Measurements from ENCODE around the gene CABP1. TPM values are rescaled to one million over a fixed set of nuclear protein-coding genes. Genes with fewer than 3 reads are reported as not detected.
"Not testable (repeated sequence)": the region's sequence is repeated elsewhere in the genome, so short reads cannot be mapped to it uniquely, and the experiment has no call there.

CABP1 gene
- total RNA-seq, 4 donors from 2014 or later: 0.52 to 1.6 (median 0.62) TPM; not detected in 1

GRCh38 chr12:120614848-120615247, 25.6 kb upstream of the CABP1 start:
- ATAC-seq (no peak), DNase-seq (no peak)
- Histone ChIP-seq H3K4me3 (no peak overlapping the region), H3K36me3 (no peaks in the 10 kb centered on the region), H3K4me1 (no peaks in the 10 kb centered on the region), H3K27ac (no peak overlapping the region), H3K9me3 (no peaks in the 10 kb centered on the region), H3K27me3 (peaks cover 0 to 5% (median 0%) of the 10 kb centered on the region in 3 donors)
- intact Hi-C loops (cut with DNase I; ENCODE audit: low total_unique reads): loop anchor here (5.0 kb wide), 1 partner anchor 1337 kb away; no protein-coding TSS in a partner anchor
- in situ Hi-C loops (cut with MboI; ENCODE audit: low sequenced_read_pairs in 4 of 4): no loop called here
- TF ChIP-seq POLR2A (IDR thresholded peaks at IDR 0.05) (no peak), CTCF (IDR thresholded peaks at IDR 0.05 in 4 of 5, conservative IDR thresholded peaks at IDR 0.05 in 1 of 5) (no peak)

GRCh38 chr12:120617193-120617592, 23.2 kb upstream of the CABP1 start:
- intact Hi-C loops (cut with DNase I; ENCODE audit: low total_unique reads): loop anchor here (5.0 kb wide), 1 partner anchor 1335 kb away; no protein-coding TSS in a partner anchor

GRCh38 chr12:120617767-120618166, 22.7 kb upstream of the CABP1 start:
- peaks cover 0 to 12% (median 0%) of the 10 kb centered on the region in 3 donors for H3K27me3 ChIP-seq
- intact Hi-C loops (cut with DNase I; ENCODE audit: low total_unique reads): loop anchor here (5.0 kb wide), 1 partner anchor 1335 kb away; no protein-coding TSS in a partner anchor
- in situ Hi-C loops (cut with MboI; ENCODE audit: low sequenced_read_pairs in 4 of 4); DNase-seq; ATAC-seq; H3K36me3 ChIP-seq; H3K27ac ChIP-seq; H3K9me3 ChIP-seq; H3K4me3 ChIP-seq; H3K4me1 ChIP-seq: not testable (repeated sequence)

More at GRCh38 chr12:120617193-120617592, 23.2 kb upstream of the CABP1 start:
- H3K4me1 ChIP-seq; H3K27ac ChIP-seq; in situ Hi-C loops (cut with MboI; ENCODE audit: low sequenced_read_pairs in 4 of 4); H3K4me3 ChIP-seq; H3K36me3 ChIP-seq; ATAC-seq; H3K9me3 ChIP-seq; DNase-seq: not testable (repeated sequence)
- H3K27me3 ChIP-seq: peaks cover 0 to 12% (median 0%) of the 10 kb centered on the region in 3 donors

- Histone ChIP-seq H3K27ac (no peak overlapping the region), H3K36me3 (no peaks in the 10 kb centered on the region), H3K9me3 (no peaks in the 10 kb centered on the region), H3K4me3 (no peak overlapping the region), H3K4me1 (no peaks in the 10 kb centered on the region), H3K27me3 (peaks cover 0 to 12% (median 0%) of the 10 kb centered on the region in 3 donors)
- in situ Hi-C loops (cut with MboI; ENCODE audit: low sequenced_read_pairs in 4 of 4): no loop called here
- no peak for TF ChIP-seq POLR2A (IDR thresholded peaks at IDR 0.05)
- no peak for TF ChIP-seq CTCF (IDR thresholded peaks at IDR 0.05 in 4 of 5, conservative IDR thresholded peaks at IDR 0.05 in 1 of 5)
- ATAC-seq: no peak
- intact Hi-C loops (cut with DNase I; ENCODE audit: low total_unique reads): loop anchor here (5.0 kb wide), 1 partner anchor 1333 kb away; no protein-coding TSS in a partner anchor
- no peak for DNase-seq
Observed at GRCh38 chr12:120618954-120619615, 21.3 kb upstream of the CABP1 start.

GRCh38 chr12:120620624-120621023, 19.8 kb upstream of the CABP1 start:
- Histone ChIP-seq H3K4me1 (no peaks in the 10 kb centered on the region), H3K27ac (no peak overlapping the region), H3K9me3 (no peaks in the 10 kb centered on the region), H3K36me3 (no peaks in the 10 kb centered on the region), H3K4me3 (no peak overlapping the region), H3K27me3 (peaks cover 0 to 12% (median 0%) of the 10 kb centered on the region in 3 donors)
- intact Hi-C loops (cut with DNase I; ENCODE audit: low total_unique reads): no loop called here
- in situ Hi-C loops (cut with MboI; ENCODE audit: low sequenced_read_pairs in 4 of 4): no loop called here
- DNase-seq: no peak
- no peak for ATAC-seq
- no peak for TF ChIP-seq CTCF (IDR thresholded peaks at IDR 0.05 in 4 of 5, conservative IDR thresholded peaks at IDR 0.05 in 1 of 5)
- TF ChIP-seq POLR2A (IDR thresholded peaks at IDR 0.05): no peak

Measured in gastrocnemius medialis (tissue), 4 donors.